KMS-11 (cell line): ENCODE measurements around the gene ULBP1.
"Not testable (repeated sequence)": the region's sequence is repeated elsewhere in the genome, so short reads cannot be mapped to it uniquely, and the experiment has no call there.

Experiments used
- H2AFZ ChIP-seq: fragments of 200-600 bp; sonication (generic); 2 replicates; pipeline ENCODE4 v1.6.1; 2016; ENCODE audit warnings: antibody characterized with exemption, mixed run types, low read depth
- H3K27ac ChIP-seq: fragments of 200-600 bp; sonication (generic); 2 replicates; pipeline ENCODE4 v1.6.1; 2016; ENCODE audit warnings: mild to moderate bottlenecking, mixed run types
- H3K27me3 ChIP-seq: fragments of 200-600 bp; sonication (generic); 2 replicates; pipeline ENCODE4 v1.6.1; 2017; ENCODE audit warnings: mild to moderate bottlenecking, low read depth, mixed run types, moderate library complexity; ENCODE audit not compliant: insufficient read depth
- H3K36me3 ChIP-seq: fragments of 200-600 bp; sonication (generic); 2 replicates; pipeline ENCODE4 v1.6.1; 2017; ENCODE audit warnings: mild to moderate bottlenecking, mixed run types; ENCODE audit not compliant: insufficient read depth
- H3K4me1 ChIP-seq: fragments of 200-600 bp; sonication (generic); 2 replicates; pipeline ENCODE4 v1.6.1; 2016; ENCODE audit warnings: mild to moderate bottlenecking, low read depth, mixed run types; ENCODE audit not compliant: poor library complexity, severe bottlenecking
- H3K4me2 ChIP-seq: fragments of 200-600 bp; sonication (generic); 2 replicates; pipeline ENCODE4 v1.7.0; 2016; ENCODE audit warnings: mild to moderate bottlenecking, mixed run types
- H3K4me3 ChIP-seq: fragments of 200-600 bp; sonication (generic); IDR thresholded peaks from 2 replicates; pipeline ENCODE4 v1.6.1; 2017; ENCODE audit warnings: low read depth, low read length, mixed read lengths; ENCODE audit not compliant: insufficient read depth
- H3K79me2 ChIP-seq: fragments of 200-600 bp; sonication (generic); 2 replicates; pipeline ENCODE4 v1.6.1; 2016; ENCODE audit warnings: low read depth, mixed run types; ENCODE audit not compliant: insufficient read depth
- H3K9ac ChIP-seq: fragments of 200-600 bp; sonication (generic); 2 replicates; pipeline ENCODE4 v1.6.1; 2016; ENCODE audit warnings: mild to moderate bottlenecking, mixed run types
- H4K20me1 ChIP-seq: fragments of 200-600 bp; sonication (generic); 2 replicates; pipeline ENCODE4 v1.6.1; 2016; ENCODE audit warnings: mild to moderate bottlenecking, mixed run types; ENCODE audit not compliant: insufficient read depth
- TF ChIP-seq, protein P1 (sequence below): fragments of 200-600 bp; sonication (generic); conservative IDR thresholded peaks from 2 replicates; pipeline ENCODE4 v1.6.1; 2017; ENCODE audit warnings: low read depth, mild to moderate bottlenecking, antibody characterized with exemption, low read length, moderate library complexity, mixed read lengths

Gene ULBP1

DNA sequence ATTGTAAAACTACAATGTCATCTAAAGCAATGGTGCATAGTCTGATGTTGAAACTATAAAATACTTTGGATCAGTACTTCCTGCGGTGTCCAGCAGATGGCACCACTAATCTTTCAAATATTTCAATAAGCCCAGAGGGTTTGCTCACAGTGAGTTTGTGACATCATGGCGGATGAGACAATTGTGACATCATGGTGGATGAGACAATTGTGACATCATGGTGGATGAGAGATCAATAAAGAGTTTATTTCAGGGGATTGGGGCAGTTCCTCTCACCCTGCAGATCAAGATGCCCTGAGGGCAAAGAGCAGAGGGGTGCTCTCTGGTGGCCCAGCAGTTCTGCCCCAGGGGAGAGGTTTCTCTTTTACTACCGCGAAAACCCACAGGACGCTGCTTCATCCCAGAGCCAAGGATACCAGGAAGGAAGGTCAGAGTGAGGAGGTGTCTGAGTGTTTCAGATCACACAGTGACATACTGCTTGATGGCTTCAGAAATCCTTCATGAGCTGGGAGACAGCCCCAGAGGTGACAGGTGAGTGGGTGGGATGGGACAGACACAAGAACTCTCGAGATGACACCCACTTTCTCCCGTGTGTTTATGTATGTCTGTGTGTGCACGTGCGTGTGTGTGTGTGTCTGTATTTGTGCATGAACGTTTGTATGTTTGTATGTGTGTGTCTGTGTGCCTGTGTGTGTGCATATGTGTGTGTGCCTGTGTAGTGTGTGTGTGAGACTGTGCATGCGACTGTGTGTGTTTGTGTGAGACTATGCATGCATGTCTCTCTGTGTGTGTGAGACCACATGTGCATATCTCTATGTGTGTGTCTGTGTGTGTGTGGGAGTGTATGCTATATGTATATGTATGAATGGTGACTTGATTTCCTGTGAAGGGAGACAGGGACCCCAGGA is 29.2 kb upstream of the ULBP1 start:
- Histone ChIP-seq H3K4me3 (no peak overlapping the region), H4K20me1 (no peaks in the 10 kb centered on the region), H3K9ac (no peak overlapping the region), H3K4me1 (peaks cover 38% of the 10 kb centered on the region), H2AFZ (no peak overlapping the region), H3K27me3 (peaks cover 79% of the 10 kb centered on the region), H3K27ac (no peak overlapping the region), H3K36me3 (no peaks in the 10 kb centered on the region), H3K4me2 (no peak overlapping the region), H3K79me2 (no peaks in the 10 kb centered on the region)
- TF ChIP-seq, protein P1, sequence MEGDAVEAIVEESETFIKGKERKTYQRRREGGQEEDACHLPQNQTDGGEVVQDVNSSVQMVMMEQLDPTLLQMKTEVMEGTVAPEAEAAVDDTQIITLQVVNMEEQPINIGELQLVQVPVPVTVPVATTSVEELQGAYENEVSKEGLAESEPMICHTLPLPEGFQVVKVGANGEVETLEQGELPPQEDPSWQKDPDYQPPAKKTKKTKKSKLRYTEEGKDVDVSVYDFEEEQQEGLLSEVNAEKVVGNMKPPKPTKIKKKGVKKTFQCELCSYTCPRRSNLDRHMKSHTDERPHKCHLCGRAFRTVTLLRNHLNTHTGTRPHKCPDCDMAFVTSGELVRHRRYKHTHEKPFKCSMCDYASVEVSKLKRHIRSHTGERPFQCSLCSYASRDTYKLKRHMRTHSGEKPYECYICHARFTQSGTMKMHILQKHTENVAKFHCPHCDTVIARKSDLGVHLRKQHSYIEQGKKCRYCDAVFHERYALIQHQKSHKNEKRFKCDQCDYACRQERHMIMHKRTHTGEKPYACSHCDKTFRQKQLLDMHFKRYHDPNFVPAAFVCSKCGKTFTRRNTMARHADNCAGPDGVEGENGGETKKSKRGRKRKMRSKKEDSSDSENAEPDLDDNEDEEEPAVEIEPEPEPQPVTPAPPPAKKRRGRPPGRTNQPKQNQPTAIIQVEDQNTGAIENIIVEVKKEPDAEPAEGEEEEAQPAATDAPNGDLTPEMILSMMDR, result peak; percentile 93

DNA sequence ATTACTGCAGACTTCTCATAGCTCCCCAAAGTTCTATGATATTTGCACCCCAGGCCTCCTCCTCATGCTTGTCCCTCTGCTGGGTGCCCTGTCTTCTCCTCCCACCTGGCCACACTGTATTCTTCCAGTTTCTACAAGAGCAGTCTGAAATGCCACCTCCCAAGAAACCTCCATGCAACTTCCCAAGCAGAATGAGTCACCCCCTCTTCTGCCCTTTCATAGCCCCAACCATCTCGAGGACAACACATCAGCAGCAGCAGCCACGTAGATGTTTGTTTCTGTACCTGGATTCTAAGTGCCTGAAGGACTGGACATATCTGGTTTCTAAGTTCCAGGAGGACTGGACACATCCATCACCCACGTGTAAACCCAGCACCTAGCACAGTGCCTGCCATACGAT is 28.5 kb upstream of the ULBP1 start:
- H3K9ac ChIP-seq, result no peak overlapping the region
- H3K4me3 ChIP-seq, result no peak overlapping the region
- H3K79me2 ChIP-seq, result no peaks in the 10 kb centered on the region
- no peak overlapping the region for H3K4me2 ChIP-seq
- H2AFZ ChIP-seq, result no peak overlapping the region
- peaks cover 42% of the 10 kb centered on the region for H3K4me1 ChIP-seq
- H3K27me3 ChIP-seq, result peaks cover 79% of the 10 kb centered on the region
- no peak overlapping the region for H3K27ac ChIP-seq
- H4K20me1 ChIP-seq, result no peaks in the 10 kb centered on the region
- TF ChIP-seq, protein P1, result no peak
- H3K36me3 ChIP-seq, result no peaks in the 10 kb centered on the region

DNA sequence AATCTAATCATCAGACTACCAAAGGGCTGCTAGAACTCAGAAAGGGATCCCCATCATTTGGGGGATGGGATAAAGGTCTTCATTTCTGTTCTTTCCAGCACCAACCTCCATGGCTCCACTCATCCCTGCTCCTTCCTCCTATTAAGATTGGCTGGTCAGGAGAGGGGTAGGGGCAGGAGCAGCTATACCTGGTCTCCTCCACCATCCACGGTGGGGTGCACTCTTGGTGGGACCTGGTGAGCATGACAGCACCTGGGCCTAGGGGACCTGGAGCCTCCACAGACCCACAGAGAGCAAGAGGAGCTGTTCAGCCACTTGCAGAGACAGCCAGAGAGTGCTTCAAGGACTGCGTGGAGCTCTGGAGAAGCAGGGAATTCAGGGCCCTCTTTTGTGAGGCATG is 28.1 kb upstream of the ULBP1 start:
- H3K9ac ChIP-seq, result no peak overlapping the region
- H2AFZ ChIP-seq, result no peak overlapping the region
- no peaks in the 10 kb centered on the region for H4K20me1 ChIP-seq
- H3K27ac ChIP-seq, result no peak overlapping the region
- no peaks in the 10 kb centered on the region for H3K79me2 ChIP-seq
- no peak overlapping the region for H3K4me3 ChIP-seq
- no peaks in the 10 kb centered on the region for H3K36me3 ChIP-seq
- no peak overlapping the region; the same call in 1 of the 2 replicates for H3K4me2 ChIP-seq
- peaks cover 79% of the 10 kb centered on the region for H3K27me3 ChIP-seq
- TF ChIP-seq, protein P1, result no peak
- H3K4me1 ChIP-seq, result peaks cover 42% of the 10 kb centered on the region

DNA sequence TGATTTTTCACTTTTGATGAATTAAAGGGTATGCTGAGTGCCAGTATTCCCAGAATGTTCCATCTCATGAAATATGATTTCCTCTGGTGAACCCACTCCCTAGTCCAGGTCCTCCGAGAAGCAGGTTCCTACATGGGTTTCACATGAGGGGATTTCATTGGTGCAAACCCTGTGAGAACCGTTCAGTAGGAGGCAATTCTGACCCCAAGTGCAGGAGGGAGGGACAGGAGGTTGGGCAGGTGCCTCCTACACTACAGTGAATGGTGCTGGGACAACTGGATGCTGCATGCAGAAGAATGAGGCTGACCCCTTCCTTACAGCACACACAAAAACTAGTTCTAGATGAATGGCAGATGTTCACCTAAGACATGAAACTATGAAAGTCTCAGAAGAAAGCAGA is 27.0 kb upstream of the ULBP1 start:
- no peak overlapping the region for H3K9ac ChIP-seq
- no peaks in the 10 kb centered on the region for H4K20me1 ChIP-seq
- H2AFZ ChIP-seq, result no peak overlapping the region
- no peak overlapping the region for H3K4me2 ChIP-seq
- no peaks in the 10 kb centered on the region for H3K79me2 ChIP-seq
- TF ChIP-seq, protein P1, result no peak
- H3K36me3 ChIP-seq, result no peaks in the 10 kb centered on the region
- peaks cover 52% of the 10 kb centered on the region for H3K4me1 ChIP-seq
- H3K27ac ChIP-seq, result no peak overlapping the region
- H3K27me3 ChIP-seq, result peaks cover 82% of the 10 kb centered on the region
- H3K4me3 ChIP-seq, result no peak overlapping the region

DNA sequence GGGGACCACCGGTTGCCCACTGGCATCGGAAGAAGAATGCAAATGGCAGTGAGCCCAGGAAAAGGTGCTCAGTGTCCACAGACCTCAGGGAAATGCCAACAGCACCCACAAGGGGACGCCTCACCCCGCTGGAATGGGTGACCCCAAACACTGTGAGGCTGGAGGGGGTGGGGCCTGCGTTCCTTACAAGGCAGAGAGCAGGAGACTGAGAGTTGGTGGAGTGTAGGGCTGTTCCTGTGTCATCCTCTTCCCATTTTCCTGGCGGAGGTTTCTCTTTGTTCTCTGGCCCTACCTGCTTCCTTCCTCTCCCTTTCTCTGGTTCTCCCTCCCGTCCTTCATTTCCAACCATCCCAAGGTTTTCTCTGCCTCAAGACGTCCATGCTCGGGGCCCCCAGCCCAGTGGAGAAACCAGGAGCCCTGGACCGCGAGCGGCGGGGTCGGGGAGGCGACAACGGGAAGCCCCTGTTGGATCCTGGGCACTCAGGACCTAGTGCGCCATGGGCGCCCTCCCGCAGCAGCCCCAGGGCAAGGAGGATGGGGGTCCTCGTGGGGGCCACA is 25.7 kb upstream of the ULBP1 start:
- Histone ChIP-seq H3K9ac (peak overlapping the region; percentile 42; the same call in 1 of the 2 replicates), H3K4me2 (peak overlapping the region; percentile 99), H3K27me3 (peaks cover 91% of the 10 kb centered on the region), H3K4me1 (peaks cover 52% of the 10 kb centered on the region), H2AFZ (peak overlapping the region; percentile 67)
- H3K4me3 ChIP-seq, H3K36me3 ChIP-seq, H3K27ac ChIP-seq, H3K79me2 ChIP-seq, H4K20me1 ChIP-seq: not testable (repeated sequence)
